ENCODE results near the gene DDX47. TPM values are rescaled to one million over a fixed set of nuclear protein-coding genes. Genes with fewer than 3 reads are reported as not detected.

The DDX47 gene
- 117 and 172 TPM in 2 replicates for total RNA-seq (2014; rRNA removed; shearing (Covaris generic))

GRCh38 chr12:12813120-12814101 is at the start of gene DDX47:
Gene DDX47 (plus strand): TSS chr12:12813346. CDS start chr12:12813368, 22 bp downstream.
- DNase-seq (ENCODE audit: low spot score): peak; percentile 90
- in situ Hi-C loops (cut with HindIII; ENCODE audit: low sequenced_read_pairs): no loop called here

DNA sequence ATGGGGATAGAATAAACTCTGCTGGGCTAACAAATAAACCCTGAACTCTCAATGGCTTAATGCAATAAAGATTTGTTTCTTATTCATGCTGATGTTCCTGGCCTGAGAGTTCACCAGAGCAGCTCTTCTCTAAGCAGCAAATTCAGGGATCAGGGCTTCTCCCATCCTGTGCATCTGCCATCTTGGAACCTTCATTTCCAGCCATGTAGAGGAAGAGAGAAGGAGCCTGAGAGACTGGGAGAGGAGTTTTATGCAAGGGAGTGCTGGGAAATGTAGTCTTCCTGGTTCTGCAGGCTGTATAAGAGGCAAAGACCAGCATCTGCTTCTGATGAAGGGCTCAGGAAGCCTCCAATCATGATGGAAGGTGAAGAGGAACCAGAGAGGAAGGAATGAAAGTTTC is 48.3 kb upstream of the DDX47 start:
- DNase-seq (ENCODE audit: low spot score): no peak
- in situ Hi-C loops (cut with HindIII; ENCODE audit: low sequenced_read_pairs): no loop called here

GRCh38 chr12:12770262-12770661 is 42.9 kb upstream of the DDX47 start:
- in situ Hi-C loops (cut with HindIII; ENCODE audit: low sequenced_read_pairs): no loop called here
- DNase-seq (ENCODE audit: low spot score): no peak

DNA sequence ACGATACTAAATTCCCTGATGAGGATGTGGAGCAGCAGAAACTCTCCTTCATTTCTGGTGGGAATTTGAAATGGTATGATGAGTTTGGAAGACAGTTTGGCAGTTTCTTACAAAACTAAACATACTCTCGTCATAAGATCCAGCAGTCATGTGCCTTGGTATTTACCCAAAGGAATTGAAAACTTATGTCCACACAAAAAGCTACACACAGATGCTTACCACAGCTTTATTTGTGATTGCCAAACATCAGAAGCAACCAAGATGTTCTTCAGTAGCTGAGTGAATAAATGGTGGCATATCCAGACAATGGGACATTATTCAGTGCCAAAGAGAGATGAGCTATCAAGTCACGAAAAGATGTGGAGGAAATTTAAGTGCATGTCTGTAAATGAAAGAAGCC is 38.4 kb upstream of the DDX47 start:
- in situ Hi-C loops (cut with HindIII; ENCODE audit: low sequenced_read_pairs): no loop called here
- no peak for DNase-seq (ENCODE audit: low spot score)

GRCh38 chr12:12776261-12776660 is 36.9 kb upstream of the DDX47 start:
- DNase-seq (ENCODE audit: low spot score): no peak
- in situ Hi-C loops (cut with HindIII; ENCODE audit: low sequenced_read_pairs): no loop called here

- no peak for DNase-seq (ENCODE audit: low spot score)
- in situ Hi-C loops (cut with HindIII; ENCODE audit: low sequenced_read_pairs): no loop called here
These were observed 36.1 kb upstream of the DDX47 start for GRCh38 chr12:12777092-12777491.

GRCh38 chr12:12779007-12779406 is 34.1 kb upstream of the DDX47 start:
- DNase-seq (ENCODE audit: low spot score): no peak
- in situ Hi-C loops (cut with HindIII; ENCODE audit: low sequenced_read_pairs): no loop called here

GRCh38 chr12:12779529-12779928 is 33.6 kb upstream of the DDX47 start:
- in situ Hi-C loops (cut with HindIII; ENCODE audit: low sequenced_read_pairs): no loop called here

DNA sequence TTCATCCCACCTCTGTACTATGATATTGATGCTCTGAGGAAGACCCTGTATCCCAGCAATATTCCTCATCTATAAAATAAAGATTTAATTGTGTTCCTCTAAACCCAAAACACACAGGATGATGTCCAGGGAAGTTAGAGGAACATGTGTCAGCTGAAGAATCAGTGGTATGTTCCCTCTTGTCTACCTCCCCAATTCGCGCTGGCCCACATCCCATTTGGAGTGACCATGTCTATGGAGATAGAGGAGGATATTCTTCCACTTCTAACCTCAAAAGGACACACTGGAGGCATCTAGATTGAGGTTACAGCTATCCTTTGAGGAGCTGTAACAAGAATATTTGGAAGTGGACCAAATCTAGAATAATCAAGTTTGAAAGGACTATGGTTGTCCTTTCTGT is 29.0 kb upstream of the DDX47 start:
- no peak for DNase-seq (ENCODE audit: low spot score)
- in situ Hi-C loops (cut with HindIII; ENCODE audit: low sequenced_read_pairs): no loop called here

More at GRCh38 chr12:12779529-12779928, 33.6 kb upstream of the DDX47 start:
- DNase-seq (ENCODE audit: low spot score): no peak

GRCh38 chr12:12784911-12785814 is 28.0 kb upstream of the DDX47 start, which contains the start of gene APOLD1:
Gene APOLD1 (plus strand): TSS chr12:12785659. CDS start chr12:12785692, 33 bp downstream.
- DNase-seq (ENCODE audit: low spot score): peak; percentile 38
- in situ Hi-C loops (cut with HindIII; ENCODE audit: low sequenced_read_pairs): no loop called here

DNA sequence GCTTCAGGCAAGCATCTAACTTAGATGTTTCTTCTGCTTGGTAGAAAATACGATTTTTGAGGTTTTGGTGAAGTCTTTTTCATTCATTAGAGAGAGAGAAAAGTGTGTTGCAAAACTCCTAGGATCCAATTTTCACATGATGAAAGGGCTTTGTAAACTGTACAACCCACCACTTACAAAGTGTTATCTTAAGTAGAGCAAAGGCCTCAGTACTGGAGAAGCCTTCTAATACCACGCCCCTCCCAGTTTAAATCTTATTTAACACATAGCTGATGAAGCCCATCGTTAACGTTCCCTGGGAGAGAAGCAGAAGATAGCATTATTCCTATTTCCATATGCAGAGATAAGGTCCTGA is 26.8 kb upstream of the DDX47 start:
- in situ Hi-C loops (cut with HindIII; ENCODE audit: low sequenced_read_pairs): no loop called here
- no peak for DNase-seq (ENCODE audit: low spot score)

- in situ Hi-C loops (cut with HindIII; ENCODE audit: low sequenced_read_pairs): no loop called here
- DNase-seq (ENCODE audit: low spot score): peak; percentile 82
These were observed 26.2 kb upstream of the DDX47 start for GRCh38 chr12:12786706-12787601.

DNA sequence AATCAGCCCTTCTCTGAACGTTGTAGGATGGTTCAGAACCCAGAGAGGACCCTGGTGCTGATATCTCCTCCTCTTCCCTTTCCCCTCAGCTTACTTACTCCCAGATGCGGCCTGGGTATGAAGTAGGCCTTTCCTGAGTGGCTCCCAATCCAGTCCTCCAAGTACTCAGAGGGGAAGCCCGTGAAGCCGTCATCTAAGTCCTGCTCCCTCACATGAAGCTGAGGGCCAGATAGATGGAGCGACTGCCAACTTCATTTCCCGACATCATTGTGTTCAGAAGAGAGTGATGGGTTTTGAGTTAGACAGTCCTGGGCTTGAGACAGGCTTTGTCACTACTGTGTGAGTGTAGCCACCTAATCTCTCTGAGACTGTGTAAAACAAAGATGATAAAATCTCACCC is 25.0 kb upstream of the DDX47 start:
- DNase-seq (ENCODE audit: low spot score): peak; percentile 23
- in situ Hi-C loops (cut with HindIII; ENCODE audit: low sequenced_read_pairs): no loop called here

- in situ Hi-C loops (cut with HindIII; ENCODE audit: low sequenced_read_pairs): no loop called here
- DNase-seq (ENCODE audit: low spot score): peak; percentile 87
These were observed 24.3 kb upstream of the DDX47 start for GRCh38 chr12:12788675-12789368.

DNA sequence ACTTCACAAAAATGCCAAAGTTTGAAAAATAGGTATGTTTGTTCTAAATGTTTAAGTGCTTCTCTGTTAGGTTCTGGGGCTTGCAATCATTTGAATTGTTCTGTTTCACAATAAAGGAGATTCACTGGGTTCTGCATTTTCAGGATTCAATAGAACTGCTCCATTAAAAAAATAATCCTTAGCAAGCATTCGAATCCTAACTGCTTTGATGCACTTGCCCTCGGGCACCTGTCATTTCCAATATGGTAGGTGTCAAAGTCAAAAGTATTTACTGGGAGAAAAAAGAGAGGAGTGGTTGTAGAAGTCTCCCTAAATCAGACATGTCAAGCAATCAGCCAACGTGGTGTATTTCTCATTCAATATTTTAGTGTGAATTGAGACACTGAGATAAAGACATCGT is 22.2 kb upstream of the DDX47 start:
- no peak for DNase-seq (ENCODE audit: low spot score)
- in situ Hi-C loops (cut with HindIII; ENCODE audit: low sequenced_read_pairs): no loop called here

DNA sequence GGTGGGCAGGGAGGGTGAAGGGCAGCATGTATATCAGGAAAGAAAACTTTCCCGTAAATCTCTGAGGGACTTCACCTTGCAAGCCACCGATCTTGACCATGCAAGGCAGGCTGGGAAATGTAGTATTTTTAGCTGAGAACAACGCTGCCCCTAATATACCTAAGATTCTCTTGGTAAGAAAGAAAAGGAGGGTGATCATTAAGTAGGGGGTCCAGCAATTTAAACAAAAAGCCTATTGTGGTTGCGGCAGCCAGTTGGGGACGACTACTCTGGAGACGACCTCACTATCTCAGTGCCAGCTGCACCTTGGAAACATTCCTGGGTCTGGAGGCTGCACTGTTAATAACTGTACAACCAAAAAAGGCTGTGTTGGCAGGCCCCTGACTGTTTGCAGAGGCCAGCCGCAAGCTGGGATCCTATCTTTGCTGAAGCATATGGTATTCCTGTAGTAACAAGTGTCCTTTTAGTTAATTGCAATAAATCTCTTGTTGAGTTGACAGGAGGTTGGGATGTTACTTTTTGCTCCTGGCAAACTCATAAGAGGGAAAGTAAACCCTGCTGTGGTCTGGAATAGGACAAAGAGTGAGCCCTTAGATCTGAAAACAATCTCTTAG is 21.3 kb upstream of the DDX47 start:
- in situ Hi-C loops (cut with HindIII; ENCODE audit: low sequenced_read_pairs): no loop called here
- DNase-seq (ENCODE audit: low spot score): peak; percentile 79

- peak; percentile 58 for DNase-seq (ENCODE audit: low spot score)
- in situ Hi-C loops (cut with HindIII; ENCODE audit: low sequenced_read_pairs): no loop called here
These were observed 20.7 kb upstream of the DDX47 start for GRCh38 chr12:12792421-12792820.

- no peak for DNase-seq (ENCODE audit: low spot score)
- in situ Hi-C loops (cut with HindIII; ENCODE audit: low sequenced_read_pairs): no loop called here
These were observed 18.5 kb upstream of the DDX47 start for GRCh38 chr12:12794686-12795085.
